ENCODE results near the gene HOXC4. TPM values are rescaled to one million over a fixed set of nuclear protein-coding genes. Genes with fewer than 3 reads are reported as not detected.
A peak's percentile ranks its signal among the peaks of the same experiment; 100 is the strongest.

The HOXC4 gene
- total and polyA plus RNA-seq, 7 experiments from 2014 or later = 0.24 to 0.98 TPM; not detected in 5

DNA sequence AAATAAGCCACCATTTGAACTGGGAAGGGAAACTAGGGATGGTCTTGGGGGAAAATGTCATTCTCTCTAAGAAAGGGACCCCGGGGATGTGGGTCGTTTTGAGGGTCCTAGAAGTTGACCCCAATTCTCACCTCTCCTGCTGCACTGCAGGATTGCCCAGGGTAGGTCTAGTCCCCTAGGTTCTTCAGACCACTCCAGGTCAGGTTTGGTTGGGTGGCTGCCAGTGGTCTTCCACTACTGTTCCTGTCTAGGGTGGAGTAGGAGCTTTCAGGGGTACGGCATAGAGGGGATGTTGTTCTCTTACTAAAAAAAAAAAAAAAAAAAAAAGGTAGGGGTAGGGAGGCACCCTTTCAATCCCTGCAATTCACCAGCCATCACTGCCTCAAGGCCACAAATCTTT is 37.6 kb upstream of the HOXC4 start:
- H3K4me3 Mint-ChIP-seq = peak overlapping the region in 2 of 10 donors; percentile 19 to 23
- DNase-seq = no peak

GRCh38 chr12:54016478-54016964 is 37.1 kb upstream of the HOXC4 start:
- H3K4me3 Mint-ChIP-seq = peak overlapping the region in 2 of 10 donors; percentile 23 to 53
- Histone ChIP-seq H3K36me3 (ENCODE audit: control insufficient read depth in 2 of 3, insufficient read depth in 3 of 3, low read length in 3 of 3) (no peaks in the 10 kb centered on the region), H3K27ac (ENCODE audit: low read depth, low read length) (no peak overlapping the region), H3K4me1 (ENCODE audit: control insufficient read depth in 2 of 2, insufficient read depth in 2 of 2, low read length in 2 of 2) (peaks cover 7 to 15% of the 10 kb centered on the region in 2 donors), H3K4me3 (ENCODE audit: low read length) (no peak overlapping the region), H3K9me3 (ENCODE audit: control insufficient read depth in 2 of 3, low read length in 3 of 3) (no peaks in the 10 kb centered on the region), H3K27me3 (ENCODE audit: control insufficient read depth in 2 of 2, insufficient read depth in 2 of 2, low read length in 2 of 2) (peaks cover 16 to 56% of the 10 kb centered on the region in 2 donors)
- no peak overlapping the region for H3K27ac Mint-ChIP-seq
- ATAC-seq = no peak
- H3K9me3 Mint-ChIP-seq = peaks cover 0 to 4% (median 0%) of the 10 kb centered on the region in 11 donors
- H3K4me1 Mint-ChIP-seq = peaks cover 8 to 35% (median 18%) of the 10 kb centered on the region in 7 donors
- peaks cover 69 to 92% (median 80%) of the 10 kb centered on the region in 5 donors for H3K27me3 Mint-ChIP-seq
- CTCF ChIA-PET = interaction anchor here (0.8 to 1.8 kb wide), 4 partner anchors 10 to 184 kb away, joined by 3 to 8 read pairs (median 4); partner anchors contain the start of gene HOXC5
- no peak for DNase-seq
- H3K36me3 Mint-ChIP-seq = no peaks in the 10 kb centered on the region
- intact Hi-C loops (cut with micrococcal nuclease) = loop anchor here in 1 of 2 donors (2.0 kb wide), 1 partner anchor 14 kb away; no protein-coding TSS in a partner anchor
- POLR2A ChIA-PET = interaction anchor here (0.7 to 1.4 kb wide), 3 partner anchors 9 to 171 kb away, joined by 3 to 6 read pairs (median 4); no protein-coding TSS in a partner anchor

More for the DNA sequence above, 37.6 kb upstream of the HOXC4 start:
- intact Hi-C loops (cut with micrococcal nuclease) = loop anchor here in 1 of 2 donors (2.0 kb wide), 1 partner anchor 13 kb away; no protein-coding TSS in a partner anchor
- peaks cover 12 to 39% (median 23%) of the 10 kb centered on the region in 7 donors for H3K4me1 Mint-ChIP-seq
- no peak overlapping the region for H3K4me3 ChIP-seq (ENCODE audit: low read length)
- H3K36me3 Mint-ChIP-seq = no peaks in the 10 kb centered on the region
- no peaks in the 10 kb centered on the region for H3K36me3 ChIP-seq (ENCODE audit: control insufficient read depth in 2 of 3, insufficient read depth in 3 of 3, low read length in 3 of 3)
- H3K9me3 ChIP-seq (ENCODE audit: control insufficient read depth in 2 of 3, low read length in 3 of 3) = no peaks in the 10 kb centered on the region
- no peak overlapping the region for H3K27ac ChIP-seq (ENCODE audit: low read depth, low read length)
- CTCF ChIA-PET = interaction anchor here (0.6 kb wide), 1 partner anchor 502 kb away, joined by 3 read pairs; no protein-coding TSS in a partner anchor
- H3K27me3 ChIP-seq (ENCODE audit: control insufficient read depth in 2 of 2, insufficient read depth in 2 of 2, low read length in 2 of 2) = peaks cover 21 to 60% of the 10 kb centered on the region in 2 donors
- H3K9me3 Mint-ChIP-seq = peaks cover 0 to 4% (median 0%) of the 10 kb centered on the region in 11 donors
- ATAC-seq = no peak
- H3K27ac Mint-ChIP-seq = no peak overlapping the region
- peaks cover 7 to 18% of the 10 kb centered on the region in 2 donors for H3K4me1 ChIP-seq (ENCODE audit: control insufficient read depth in 2 of 2, insufficient read depth in 2 of 2, low read length in 2 of 2)
- POLR2A ChIA-PET = interaction anchor here (0.7 to 1.4 kb wide), 2 partner anchors 25 to 172 kb away, joined by 3 to 4 read pairs; no protein-coding TSS in a partner anchor
- H3K27me3 Mint-ChIP-seq = peaks cover 69 to 92% (median 80%) of the 10 kb centered on the region in 5 donors

- peak; percentile 31 for ATAC-seq
- POLR2A ChIA-PET = interaction anchor here (0.7 to 1.4 kb wide), 6 partner anchors 8 to 371 kb away, joined by 3 to 6 read pairs (median 4); no protein-coding TSS in a partner anchor
Measured at GRCh38 chr12:54017027-54017788, 36.4 kb upstream of the HOXC4 start.

DNA sequence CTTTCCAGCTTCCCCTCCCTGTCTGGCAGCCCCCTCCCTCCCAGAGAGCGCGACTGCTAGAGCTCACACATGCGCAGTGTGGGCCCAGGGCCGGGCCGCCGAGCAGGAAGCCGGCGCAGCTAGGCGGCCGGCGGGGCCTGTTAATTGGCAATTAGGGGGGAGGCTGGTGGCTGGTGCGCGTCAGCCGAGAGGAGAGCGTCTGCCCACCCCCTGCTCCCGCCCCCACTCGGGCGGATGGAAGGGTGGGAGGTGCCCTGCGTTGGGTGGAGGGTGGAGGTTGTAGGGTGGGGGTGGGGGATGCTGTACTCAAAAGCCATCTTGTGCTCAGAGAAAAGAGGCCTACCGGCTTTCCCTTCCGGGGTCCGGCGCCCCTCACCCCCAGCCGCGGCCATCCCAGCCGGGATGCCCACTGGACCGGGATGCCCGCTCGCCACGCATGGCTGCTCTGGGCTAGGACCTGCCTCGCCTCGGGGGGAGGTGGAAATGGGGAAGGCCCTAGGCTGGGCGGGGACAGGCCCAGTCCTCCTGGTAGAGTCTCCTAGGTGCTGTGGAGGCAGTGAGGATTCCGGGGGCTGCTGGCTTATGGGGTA is 35.7 kb upstream of the HOXC4 start:
- H3K4me1 ChIP-seq (ENCODE audit: control insufficient read depth in 2 of 2, insufficient read depth in 2 of 2, low read length in 2 of 2) = peaks cover 7 to 15% of the 10 kb centered on the region in 2 donors
- Mint-ChIP-seq H3K4me1 (peaks cover 6 to 33% (median 18%) of the 10 kb centered on the region in 7 donors), H3K36me3 (no peaks in the 10 kb centered on the region), H3K27ac (peak overlapping the region in 2 of 9 donors; percentile 10 to 42), H3K4me3 (peak overlapping the region; percentile 69 to 89 (median 84)), H3K27me3 (peaks cover 68 to 92% (median 78%) of the 10 kb centered on the region in 5 donors), H3K9me3 (peaks cover 0 to 4% (median 0%) of the 10 kb centered on the region in 11 donors)
- H3K9me3 ChIP-seq (ENCODE audit: control insufficient read depth in 2 of 3, low read length in 3 of 3) = no peaks in the 10 kb centered on the region
- CTCF ChIA-PET = interaction anchor here (0.9 to 1.8 kb wide), 4 partner anchors 11 to 183 kb away, joined by 3 to 8 read pairs (median 4); partner anchors contain the start of gene HOXC5
- peak overlapping the region; percentile 58 for H3K4me3 ChIP-seq (ENCODE audit: low read length)
- H3K36me3 ChIP-seq (ENCODE audit: control insufficient read depth in 2 of 3, insufficient read depth in 3 of 3, low read length in 3 of 3) = no peaks in the 10 kb centered on the region
- DNase-seq = peak; percentile 50 to 73 (median 67)
- intact Hi-C loops (cut with micrococcal nuclease) = loop anchor here (1.0 to 2.0 kb wide), 3 partner anchors 12 to 15 kb away; no protein-coding TSS in a partner anchor
- peaks cover 16 to 58% of the 10 kb centered on the region in 2 donors for H3K27me3 ChIP-seq (ENCODE audit: control insufficient read depth in 2 of 2, insufficient read depth in 2 of 2, low read length in 2 of 2)
- POLR2A ChIA-PET = interaction anchor here (1.0 kb wide), 1 partner anchor 183 kb away, joined by 4 read pairs; no protein-coding TSS in a partner anchor
- peak; percentile 86 for ATAC-seq
- H3K27ac ChIP-seq (ENCODE audit: low read depth, low read length) = no peak overlapping the region

More at GRCh38 chr12:54017027-54017788, 36.4 kb upstream of the HOXC4 start:
- Mint-ChIP-seq H3K4me1 (peaks cover 6 to 33% (median 18%) of the 10 kb centered on the region in 7 donors), H3K36me3 (no peaks in the 10 kb centered on the region), H3K27ac (peak overlapping the region in 4 of 9 donors; percentile 19 to 72 (median 29)), H3K4me3 (peak overlapping the region; percentile 69 to 89 (median 84)), H3K9me3 (peaks cover 0 to 4% (median 0%) of the 10 kb centered on the region in 11 donors), H3K27me3 (peaks cover 69 to 92% (median 78%) of the 10 kb centered on the region in 5 donors)
- CTCF ChIA-PET = interaction anchor here (0.8 to 1.8 kb wide), 5 partner anchors 11 to 184 kb away, joined by 3 to 8 read pairs (median 3); partner anchors contain the start of gene HOXC5
- Histone ChIP-seq H3K9me3 (ENCODE audit: control insufficient read depth in 2 of 3, low read length in 3 of 3) (no peaks in the 10 kb centered on the region), H3K4me3 (ENCODE audit: low read length) (peak overlapping the region; percentile 58), H3K27me3 (ENCODE audit: control insufficient read depth in 2 of 2, insufficient read depth in 2 of 2, low read length in 2 of 2) (peaks cover 16 to 55% of the 10 kb centered on the region in 2 donors), H3K4me1 (ENCODE audit: control insufficient read depth in 2 of 2, insufficient read depth in 2 of 2, low read length in 2 of 2) (peaks cover 7 to 15% of the 10 kb centered on the region in 2 donors), H3K27ac (ENCODE audit: low read depth, low read length) (no peak overlapping the region), H3K36me3 (ENCODE audit: control insufficient read depth in 2 of 3, insufficient read depth in 3 of 3, low read length in 3 of 3) (no peaks in the 10 kb centered on the region)
- no peak for DNase-seq
- intact Hi-C loops (cut with micrococcal nuclease) = loop anchor here (1.0 to 2.0 kb wide), 2 partner anchors 11 to 14 kb away; no protein-coding TSS in a partner anchor

- peaks cover 16 to 58% of the 10 kb centered on the region in 2 donors for H3K27me3 ChIP-seq (ENCODE audit: control insufficient read depth in 2 of 2, insufficient read depth in 2 of 2, low read length in 2 of 2)
- no peaks in the 10 kb centered on the region for H3K36me3 ChIP-seq (ENCODE audit: control insufficient read depth in 2 of 3, insufficient read depth in 3 of 3, low read length in 3 of 3)
- no peaks in the 10 kb centered on the region for H3K9me3 ChIP-seq (ENCODE audit: control insufficient read depth in 2 of 3, low read length in 3 of 3)
- peaks cover 7 to 15% of the 10 kb centered on the region in 2 donors for H3K4me1 ChIP-seq (ENCODE audit: control insufficient read depth in 2 of 2, insufficient read depth in 2 of 2, low read length in 2 of 2)
- no peak overlapping the region for H3K27ac ChIP-seq (ENCODE audit: low read depth, low read length)
- ChIA-PET CTCF (no interaction called here), POLR2A (no interaction called here)
- H3K4me3 ChIP-seq (ENCODE audit: low read length) = peak overlapping the region; percentile 58
- ATAC-seq = no peak
- H3K27ac Mint-ChIP-seq = peak overlapping the region in 1 of 9 donors; percentile 16
- no peak for DNase-seq
- H3K36me3 Mint-ChIP-seq = no peaks in the 10 kb centered on the region
- peaks cover 6 to 33% (median 18%) of the 10 kb centered on the region in 7 donors for H3K4me1 Mint-ChIP-seq
- intact Hi-C loops (cut with micrococcal nuclease) = loop anchor here in 1 of 2 donors (1.0 kb wide), 1 partner anchor 14 kb away; no protein-coding TSS in a partner anchor
- peaks cover 68 to 92% (median 78%) of the 10 kb centered on the region in 5 donors for H3K27me3 Mint-ChIP-seq
- H3K4me3 Mint-ChIP-seq = peak overlapping the region in 9 of 10 donors; percentile 42 to 89 (median 84)
- peaks cover 0 to 4% (median 0%) of the 10 kb centered on the region in 11 donors for H3K9me3 Mint-ChIP-seq
Measured at GRCh38 chr12:54018468-54018984, 35.1 kb upstream of the HOXC4 start.

Measured in naive thymus-derived CD4-positive, alpha-beta T cell (primary cell).